CD1c-positive myeloid dendritic cell (primary cell): Measurements from ENCODE around the gene HILPDA.

ENCODE experiments used
- DNase-seq: peaks from one replicate; pipeline ENCODE4 v3.0.0-alpha.2; 2016; ENCODE audit errors: extremely low spot score

HILPDA gene, protein sequence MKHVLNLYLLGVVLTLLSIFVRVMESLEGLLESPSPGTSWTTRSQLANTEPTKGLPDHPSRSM

GRCh38 chr7:128455543-128456254 is at the start of gene HILPDA:
Gene HILPDA, plus strand, starts transcription at chr7:128455878. Its CDS starts 1,391 bp downstream, at chr7:128457269.
- DNase-seq: peak; percentile 98

GRCh38 chr7:128406314-128407232 is 49.1 kb upstream of the HILPDA start:
- DNase-seq: peak; percentile 57

- no peak for DNase-seq
Observed at GRCh38 chr7:128407233-128407589, 48.5 kb upstream of the HILPDA start.

- no peak for DNase-seq
Observed at GRCh38 chr7:128407751-128408708, 47.6 kb upstream of the HILPDA start.

- DNase-seq: no peak
Observed at GRCh38 chr7:128408709-128409595, 46.7 kb upstream of the HILPDA start.

DNA sequence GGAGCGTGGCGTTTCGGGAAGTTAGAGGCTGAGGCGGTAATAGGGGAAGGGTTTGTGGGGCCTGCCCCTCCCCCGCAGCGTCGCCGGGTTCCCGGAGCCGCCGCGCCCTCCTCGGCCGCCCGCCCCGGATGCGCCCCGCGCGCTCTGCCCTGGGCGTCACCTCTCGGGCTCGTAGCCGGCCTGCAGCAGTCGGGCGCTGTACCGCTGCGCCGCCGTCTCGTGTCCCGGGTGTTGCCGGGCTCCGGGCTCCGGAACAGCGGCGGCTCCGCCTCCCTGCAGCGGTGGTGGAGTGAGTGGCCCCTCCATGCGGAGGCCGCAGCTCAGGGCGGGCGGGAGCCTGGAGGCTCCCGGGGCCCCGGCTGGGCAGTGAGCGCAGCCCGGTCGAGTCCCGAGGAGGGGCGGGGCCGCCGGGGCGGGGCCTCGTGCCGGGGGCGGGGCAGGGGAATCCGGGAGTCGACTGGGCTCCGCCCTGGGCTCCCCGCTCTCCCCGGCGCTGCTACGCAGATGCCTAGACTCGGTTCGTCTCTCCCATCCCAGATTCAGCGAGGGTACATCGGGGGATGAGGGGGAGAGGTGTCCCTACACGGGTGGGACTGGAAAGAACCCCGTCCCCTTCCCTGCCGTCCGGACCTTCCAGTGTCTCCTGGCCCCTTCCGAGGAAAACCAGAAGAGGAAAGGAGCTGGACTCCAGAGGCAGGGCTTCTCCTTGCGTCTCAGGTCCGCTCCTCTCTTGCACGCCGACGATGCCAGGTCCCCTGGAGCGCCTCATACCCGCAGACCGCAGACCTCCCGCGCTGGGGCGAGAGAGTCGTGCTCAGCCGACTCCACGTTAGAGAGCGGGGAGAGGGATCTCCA is 45.9 kb upstream of the HILPDA start, which contains the start of gene IMPDH1:
IMPDH1 (minus strand) TSS at position 387 of the 855 bp plus-strand sequence; CDS start at position 306, 81 bp downstream.
- peak; percentile 92 for DNase-seq

DNA sequence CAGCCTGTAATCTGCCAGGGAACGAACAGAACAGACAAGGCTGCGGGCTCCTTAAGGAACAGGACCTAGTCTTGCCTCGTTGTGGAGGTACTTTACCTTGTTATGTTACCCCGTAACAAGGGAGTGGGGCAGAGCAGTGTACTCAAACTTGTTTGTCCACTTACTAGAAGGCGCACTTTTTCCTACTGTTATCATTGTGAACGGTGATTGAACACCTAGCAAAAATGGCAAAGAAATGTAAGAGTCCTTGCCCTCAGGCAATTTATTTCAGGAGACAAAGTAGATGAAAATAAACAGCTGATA is 45.3 kb upstream of the HILPDA start:
- DNase-seq: no peak

GRCh38 chr7:128415217-128415785 is 40.4 kb upstream of the HILPDA start:
- DNase-seq: no peak

- DNase-seq: no peak
Observed at GRCh38 chr7:128417071-128417470, 38.6 kb upstream of the HILPDA start.

DNA sequence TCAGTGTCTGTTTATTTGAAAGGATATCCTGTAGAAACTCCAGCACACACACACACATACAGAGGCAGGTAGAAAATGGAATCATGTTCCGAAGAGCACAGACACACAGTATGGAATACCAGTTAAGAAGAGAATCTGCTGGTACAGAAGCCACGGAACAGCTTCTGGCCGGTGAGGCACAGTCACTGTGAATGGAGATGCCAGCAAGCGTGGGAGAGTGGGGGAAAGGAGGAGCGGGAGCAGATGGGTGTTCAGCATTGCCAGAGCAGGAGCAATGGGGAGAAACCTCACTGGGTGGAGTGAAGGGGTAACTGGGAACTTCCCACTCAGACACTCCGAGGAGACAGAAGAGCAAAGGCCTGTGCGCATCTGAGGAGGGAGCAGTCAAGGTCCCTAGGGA is 36.4 kb upstream of the HILPDA start:
- DNase-seq: no peak

DNA sequence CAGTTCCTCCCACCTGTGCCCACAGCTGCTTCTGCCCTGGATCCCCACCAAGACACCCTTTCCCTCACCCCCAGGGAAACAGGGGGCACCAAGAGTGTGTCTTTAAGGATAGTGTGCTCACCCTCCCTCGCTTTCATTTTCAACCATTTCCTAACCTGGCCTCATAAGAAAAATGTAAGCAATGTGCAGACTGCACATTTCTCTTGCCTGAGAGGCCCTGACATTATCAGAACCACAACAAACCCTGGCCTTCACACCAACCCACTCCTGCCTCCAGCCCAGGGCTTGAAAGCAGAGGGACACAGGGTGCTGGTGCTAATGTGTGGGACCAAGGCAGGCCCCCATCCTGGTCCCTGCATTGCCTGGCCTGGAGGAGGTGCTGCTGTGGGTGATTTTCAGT is 34.9 kb upstream of the HILPDA start:
- no peak for DNase-seq

GRCh38 chr7:128421384-128421783 is 34.3 kb upstream of the HILPDA start:
- DNase-seq: no peak

DNA sequence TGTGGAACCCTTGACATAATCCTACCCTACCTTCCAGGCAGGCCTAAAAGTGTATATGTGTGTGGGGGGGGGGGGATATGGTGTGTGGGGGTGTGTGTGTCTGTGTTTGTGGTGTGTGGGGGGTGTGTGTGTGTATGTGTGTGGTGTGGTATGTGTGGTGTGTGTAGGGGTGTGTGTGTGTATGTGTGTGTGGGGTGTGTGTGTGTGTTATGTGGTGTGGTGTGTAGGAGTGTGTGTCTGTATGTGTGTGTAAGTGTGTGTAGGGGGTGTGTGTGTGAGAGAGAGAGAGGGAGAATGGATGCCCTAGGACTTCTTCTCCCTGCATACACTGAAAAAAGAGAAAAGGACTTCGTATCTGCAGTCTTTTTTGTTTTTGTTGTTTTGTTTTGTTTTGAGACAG is 33.6 kb upstream of the HILPDA start:
- no peak for DNase-seq

DNA sequence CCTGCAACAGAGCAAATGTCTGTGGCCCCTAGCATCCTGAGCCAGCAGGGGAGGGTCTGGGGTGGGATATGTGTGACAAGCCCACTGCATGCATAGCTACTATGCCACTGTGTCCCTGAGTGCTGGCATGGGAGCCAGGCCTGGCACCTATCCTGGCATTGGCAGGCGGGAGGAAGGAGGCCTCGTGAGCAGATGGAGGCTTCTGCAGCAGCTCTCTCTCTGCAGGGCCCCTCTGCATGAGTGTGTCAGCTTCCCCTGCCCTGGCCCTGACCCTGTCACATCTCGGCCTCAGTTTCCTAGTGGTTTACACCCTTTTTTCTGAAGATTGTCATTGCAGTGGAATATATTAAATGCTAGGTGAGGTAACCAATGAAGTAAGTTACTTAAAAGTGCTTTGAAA is 32.8 kb upstream of the HILPDA start:
- DNase-seq: no peak

GRCh38 chr7:128424686-128425275 is 30.9 kb upstream of the HILPDA start:
- no peak for DNase-seq

DNA sequence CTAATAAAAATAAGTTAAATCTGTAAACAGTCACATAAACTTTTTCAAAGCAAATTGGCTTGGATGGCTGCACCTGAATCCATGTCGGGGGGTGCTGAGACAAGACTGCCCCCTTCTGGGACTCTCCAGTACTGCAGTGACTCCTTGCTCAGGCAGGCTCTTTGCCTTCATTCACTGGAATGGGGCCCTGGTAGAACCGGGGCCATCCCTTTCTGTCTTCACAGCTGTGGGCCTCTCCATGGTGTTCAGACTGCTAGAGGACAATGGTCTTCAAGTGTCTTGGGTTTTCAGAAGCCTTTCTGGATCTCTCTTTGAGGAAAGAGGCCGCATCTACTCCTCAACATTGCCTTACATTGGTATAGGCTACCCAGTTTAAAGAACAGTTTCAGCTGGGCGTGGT is 29.8 kb upstream of the HILPDA start:
- DNase-seq: peak; percentile 79

DNA sequence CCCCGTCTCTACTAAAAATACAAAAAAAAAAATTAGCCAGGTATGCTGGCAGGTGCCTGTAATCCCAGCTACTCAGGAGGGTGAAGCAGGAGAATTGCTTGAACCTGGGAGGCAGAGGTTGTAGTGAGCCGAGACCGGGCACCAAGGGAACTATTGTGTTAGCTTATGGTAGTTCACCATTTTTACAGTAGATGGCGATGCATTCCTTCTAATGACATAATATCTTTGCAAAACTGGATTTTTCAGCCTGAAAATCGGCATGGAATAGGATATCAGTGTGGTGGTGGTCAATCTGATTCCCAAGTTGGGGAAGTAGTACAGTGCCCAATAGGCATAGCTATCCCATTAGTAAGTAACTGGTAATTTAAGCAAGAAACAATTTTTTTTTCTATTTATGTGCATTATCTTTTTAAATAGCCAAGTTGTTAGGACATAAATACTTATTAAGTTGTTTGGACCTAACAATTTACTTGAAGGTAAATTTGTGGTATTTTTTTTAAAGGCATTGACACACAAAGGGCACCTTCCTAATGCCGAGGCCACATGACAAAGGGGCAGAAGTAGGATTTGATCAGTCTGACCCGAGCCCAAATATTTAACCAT is 28.3 kb upstream of the HILPDA start:
- peak; percentile 78 for DNase-seq

DNA sequence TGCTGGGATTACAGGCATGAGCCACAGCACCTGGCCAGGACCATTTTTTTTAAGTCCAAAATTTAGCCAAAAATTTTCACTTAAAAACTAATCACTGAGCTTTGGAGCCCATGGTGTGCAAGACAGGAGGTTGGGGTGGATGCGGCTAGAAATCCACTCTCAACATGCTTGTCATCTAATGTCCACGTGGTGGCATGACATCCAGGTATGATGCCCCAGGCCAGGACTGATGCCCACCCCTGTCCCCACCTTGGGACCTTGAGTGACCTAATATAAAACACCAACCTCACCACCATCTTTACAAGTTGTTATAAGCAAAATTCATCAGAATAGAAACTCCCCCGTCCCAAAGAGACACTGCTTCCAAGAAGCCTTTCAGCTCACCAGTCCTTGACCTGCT is 25.5 kb upstream of the HILPDA start:
- DNase-seq: no peak

DNA sequence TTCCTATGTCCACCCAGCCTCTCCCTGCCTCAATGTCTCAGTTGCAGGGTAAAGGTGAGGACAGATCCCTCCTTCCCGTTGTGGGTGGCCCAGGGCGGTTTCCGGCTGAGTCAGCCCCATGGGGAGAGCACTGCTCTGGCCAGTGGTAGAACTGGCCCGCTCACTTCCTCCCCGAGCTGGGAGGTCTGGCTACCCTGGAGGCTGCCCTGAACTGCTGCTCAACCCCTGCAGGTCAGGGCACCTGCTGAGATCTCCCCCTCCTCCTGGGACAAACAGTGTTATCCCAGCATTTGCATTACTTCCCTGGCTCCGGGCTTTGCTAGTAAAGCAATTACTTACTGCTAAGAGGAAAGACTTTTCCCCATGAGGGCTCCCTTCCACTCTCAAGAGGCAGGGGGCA is 24.5 kb upstream of the HILPDA start:
- DNase-seq: peak; percentile 26
